Measurements from ENCODE around the gene MEST. TPM values are rescaled to one million over a fixed set of nuclear protein-coding genes. Genes with fewer than 3 reads are reported as not detected.

Gene MEST
- total and polyA plus RNA-seq, 2 of the 13 experiments (the other 11 are each of a cell fraction or from before 2014, with no cell fraction given) = 49.5 to 54.6 TPM

GRCh38 chr7:130505753-130506152 lies 13.9 kb downstream of the MEST start:
- in situ Hi-C loops (cut with HindIII; ENCODE audit: extremely low pct_ligation_motif_present, low pct_unique_long_range_greater_than_20kb) = no loop called here
- no peak for TF ChIP-seq ZNF460 (CRISPR knock-in tag; IDR thresholded peaks at IDR 0.05; ENCODE audit: borderline replicate concordance)
- TF ChIP-seq BRD4 (CRISPR knock-in tag; IDR thresholded peaks at IDR 0.05) = no peak
- no peak for TF ChIP-seq SKI (IDR thresholded peaks at IDR 0.05; ENCODE audit: partially characterized antibody)
- TF ChIP-seq ZNF883 (CRISPR knock-in tag; IDR thresholded peaks at IDR 0.05; ENCODE audit: not compliant biosample characterization) = no peak
- no peak for TF ChIP-seq SRY (CRISPR knock-in tag; IDR thresholded peaks at IDR 0.05)
- no peak for TF ChIP-seq BRF2 (CRISPR knock-in tag; IDR thresholded peaks at IDR 0.05)
- TF ChIP-seq ZBTB44 (CRISPR knock-in tag; IDR thresholded peaks at IDR 0.05) = no peak
- TF ChIP-seq ZSCAN21 (CRISPR knock-in tag; IDR thresholded peaks at IDR 0.05; ENCODE audit: borderline replicate concordance) = no peak
- no peak for TF ChIP-seq POLR2A (IDR thresholded peaks at IDR 0.05; ENCODE audit: insufficient read depth in 1 of 2, low read depth in 2 of 2, low read length in 2 of 2)
- TF ChIP-seq ZNF232 (CRISPR knock-in tag; IDR thresholded peaks at IDR 0.05; ENCODE audit: borderline replicate concordance) = no peak
- no peak for TF ChIP-seq NR1H2 (CRISPR knock-in tag; IDR thresholded peaks at IDR 0.05; ENCODE audit: borderline replicate concordance, low read depth)
- no peak for TF ChIP-seq ZNF124 (CRISPR knock-in tag; IDR thresholded peaks at IDR 0.05)
- TF ChIP-seq KMT2B (CRISPR knock-in tag; IDR thresholded peaks at IDR 0.05) = no peak
- no peak for TF ChIP-seq SNAPC4 (CRISPR knock-in tag; IDR thresholded peaks at IDR 0.05)
- TF ChIP-seq MNT (IDR thresholded peaks at IDR 0.05) = no peak
- TF ChIP-seq ARHGAP35 (CRISPR knock-in tag; IDR thresholded peaks at IDR 0.05; ENCODE audit: borderline replicate concordance) = no peak

More at GRCh38 chr7:130505753-130506152, 13.9 kb downstream of the MEST start:
- no peaks in the 10 kb centered on the region for H3K4me1 ChIP-seq (ENCODE audit: insufficient read depth, low read length)
- no peak for ATAC-seq
- H3K9me3 ChIP-seq (ENCODE audit: low read length) = no peaks in the 10 kb centered on the region
- no peak overlapping the region for H2AFZ ChIP-seq (ENCODE audit: low read length)
- ChIA-PET CTCF (ENCODE audit: low intra/inter-chr PET ratio, low total read pairs) (no interaction called here), POLR2A (no interaction called here)
- H4K20me1 ChIP-seq (ENCODE audit: insufficient read depth, low read length) = no peaks in the 10 kb centered on the region
- H3K9ac ChIP-seq (ENCODE audit: insufficient read depth, low read depth, low read length) = no peak overlapping the region
- no peaks in the 10 kb centered on the region for H3K27me3 ChIP-seq (ENCODE audit: control insufficient read depth in 1 of 2, insufficient read depth in 2 of 2, low read length in 2 of 2)
- no peak overlapping the region for H3K27ac ChIP-seq (ENCODE audit: extremely low read length, insufficient read depth, low read length)
- no peaks in the 10 kb centered on the region for H3K79me2 ChIP-seq (ENCODE audit: insufficient read depth, low read length)
- FAIRE-seq = no peak
- TSS peak; percentile 27 for BruUV-seq (replicated peaks)
- H3K36me3 ChIP-seq (replicated peaks in 1 of 2; ENCODE audit: control insufficient read depth in 1 of 2, insufficient read depth in 2 of 2, low read length in 2 of 2) = peaks cover 5 to 24% of the 10 kb centered on the region in 2 experiments
- DNase-seq (ENCODE audit: low spot score) = no peak
- intact Hi-C loops (cut with micrococcal nuclease; ENCODE audit: unreplicated experiment) = no loop called here
- H3K4me2 ChIP-seq (ENCODE audit: low read depth, low read length) = no peak overlapping the region
- no peak overlapping the region for H3K4me3 ChIP-seq (replicated peaks in 1 of 3; ENCODE audit: insufficient read depth in 1 of 3, low read depth in 2 of 3, low read length in 3 of 3)
